Naive thymus-derived CD4-positive, alpha-beta T cell (primary cell): ENCODE results near the gene TNIK. TPM values are rescaled to one million over a fixed set of nuclear protein-coding genes. Genes with fewer than 3 reads are reported as not detected.

Experiments used
- ATAC-seq: fragments of 150-1000 bp; cut with Tn5 transposase; 2 replicates; pipeline ENCODE4 v1.10.0; 2021; ENCODE audit warnings: mild to moderate bottlenecking, moderate library complexity
- CTCF ChIA-PET: fragments of 350-600 bp; sonication (Branson Sonifier 250); formaldehyde crosslinking; loops from one replicate; lab custom pipeline; 2021; ENCODE audit warnings: antibody characterized with exemption; lab: Charles Lee
- POLR2A ChIA-PET: fragments of 350-600 bp; sonication (Branson Sonifier 250); formaldehyde crosslinking; loops from one replicate; lab custom pipeline; 2021; ENCODE audit warnings: antibody characterized with exemption, inconsistent platforms; lab: Charles Lee
- DNase-seq, 9 donors: peaks; one replicate each; pipeline versions ENCODE4 v3.0.0 to v3.0.0-alpha.2; 2020 to 2022; ENCODE audit warnings: mixed read lengths in 1 of 9
- H3K27ac ChIP-seq: one replicate; pipeline ENCODE4 v1.7.0; 2013; ENCODE audit warnings: mild to moderate bottlenecking, low read depth, low read length, moderate library complexity
- H3K27me3 ChIP-seq, 2 donors: one replicate each; pipeline ENCODE4 v1.7.0; 2013; ENCODE audit warnings: low read length in 2 of 2, mild to moderate bottlenecking in 2 of 2, moderate library complexity in 2 of 2; ENCODE audit not compliant: control insufficient read depth in 2 of 2, insufficient read depth in 2 of 2
- H3K36me3 ChIP-seq, 3 experiments: 1 replicate in 2 of 3; 2 replicates in 1 of 3; pipeline ENCODE4 v1.7.0; 2013; ENCODE audit warnings: low read length in 3 of 3, mild to moderate bottlenecking in 3 of 3, moderate library complexity in 1 of 3; ENCODE audit not compliant: insufficient read depth in 3 of 3, control insufficient read depth in 2 of 3
- H3K4me1 ChIP-seq, 2 donors: one replicate each; pipeline ENCODE4 v1.7.0; 2013; ENCODE audit warnings: low read length in 2 of 2, mild to moderate bottlenecking in 2 of 2, moderate library complexity in 1 of 2; ENCODE audit not compliant: control insufficient read depth in 2 of 2, insufficient read depth in 2 of 2
- H3K4me3 ChIP-seq: 2 replicates; pipeline ENCODE4 v1.7.0; 2013; ENCODE audit warnings: mild to moderate bottlenecking, low read length
- H3K9me3 ChIP-seq, 3 experiments: 1 replicate in 2 of 3; 2 replicates in 1 of 3; pipeline ENCODE4 v1.7.0; 2013; ENCODE audit warnings: low read length in 3 of 3; ENCODE audit not compliant: control insufficient read depth in 2 of 3
- H3K27ac Mint-ChIP-seq, 9 donors: one replicate each; pipeline ENCODE4 v1.8.0; 2020 to 2022; ENCODE audit warnings: mixed read lengths in 9 of 9, mild to moderate bottlenecking in 8 of 9, moderate library complexity in 5 of 9, inconsistent platforms in 2 of 9
- H3K27me3 Mint-ChIP-seq, 5 donors: one replicate each; pipeline ENCODE4 v1.8.0; 2021 to 2022; ENCODE audit warnings: mixed read lengths in 5 of 5, mild to moderate bottlenecking in 1 of 5
- H3K36me3 Mint-ChIP-seq, 5 donors: one replicate each; pipeline ENCODE4 v1.8.0; 2020 to 2022; ENCODE audit warnings: mixed read lengths in 5 of 5, mild to moderate bottlenecking in 3 of 5, inconsistent platforms in 1 of 5
- H3K4me1 Mint-ChIP-seq, 7 donors: one replicate each; pipeline ENCODE4 v1.8.0; 2020 to 2022; ENCODE audit warnings: mixed read lengths in 7 of 7, mild to moderate bottlenecking in 3 of 7, inconsistent platforms in 1 of 7
- H3K4me3 Mint-ChIP-seq, 10 donors: one replicate each; pipeline ENCODE4 v1.8.0; 2020 to 2022; ENCODE audit warnings: mild to moderate bottlenecking in 10 of 10, mixed read lengths in 10 of 10, moderate library complexity in 6 of 10, inconsistent platforms in 2 of 10
- H3K9me3 Mint-ChIP-seq, 11 donors: one replicate each; pipeline ENCODE4 v1.8.0; 2020 to 2022; ENCODE audit warnings: mixed read lengths in 11 of 11, mild to moderate bottlenecking in 4 of 11, inconsistent platforms in 1 of 11, moderate library complexity in 1 of 11
- intact Hi-C, 2 donors: fragments of 100-400 bp; cut with micrococcal nuclease; formaldehyde crosslinking; loops; one replicate each; pipeline ENCODE4 v1.15.1; 2023
- polyA plus RNA-seq, 2 donors: library from polyadenylated mRNA; unstranded; fragments of 300-500 nt; fragmentation: Illumina TruSeq; gene quantifications; one replicate each; pipeline ENCODE4 v1.2.3, GENCODE V29; 2021
- total RNA-seq, 6 experiments: library from RNA in 5 of 6; stranded (reverse) in 5 of 6; gene quantifications; 1 replicate in 5 of 6; 2 replicates in 1 of 6; pipeline ENCODE4 v1.2.3 and lab custom pipeline; 2021 to 2026

The TNIK gene
- total and polyA plus RNA-seq, 7 experiments from 2014 or later, result 20.2 to 74.9 (median 66.3) TPM

DNA sequence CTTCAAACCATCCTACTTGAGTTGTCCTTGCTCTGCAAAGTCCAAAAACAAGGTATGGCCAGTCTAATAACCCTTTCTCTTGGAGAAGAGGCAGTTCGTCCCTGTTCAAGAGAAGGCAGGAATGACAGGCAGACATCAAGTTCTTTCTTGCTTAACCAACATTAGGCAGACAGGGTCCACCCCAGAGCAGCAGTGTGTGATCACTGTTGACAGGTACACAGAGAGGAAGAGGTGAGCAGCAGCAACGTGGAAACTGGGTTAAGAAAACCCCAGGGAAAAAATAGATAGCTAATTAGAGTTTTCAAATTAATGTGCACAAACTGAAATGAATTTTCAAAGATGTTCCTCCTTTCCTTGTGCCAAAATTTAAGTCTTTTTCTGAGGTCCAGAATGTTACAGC lies 48.2 kb downstream of the TNIK start:
- Histone ChIP-seq H3K27ac (no peak overlapping the region), H3K4me1 (peaks cover 0 to 19% of the 10 kb centered on the region in 2 donors), H3K4me3 (no peak overlapping the region), H3K9me3 (no peaks in the 10 kb centered on the region), H3K36me3 (no peaks in the 10 kb centered on the region), H3K27me3 (no peaks in the 10 kb centered on the region)
- ChIA-PET CTCF (no interaction called here), POLR2A (interaction anchor here (1.1 kb wide), 2 partner anchors 30 to 124 kb away, joined by 3 read pairs; no protein-coding TSS in a partner anchor)
- DNase-seq, result no peak
- Mint-ChIP-seq H3K4me3 (peak overlapping the region in 3 of 10 donors; percentile 10 to 61 (median 15)), H3K9me3 (peaks cover 0 to 4% (median 0%) of the 10 kb centered on the region in 11 donors), H3K4me1 (peaks cover 26 to 89% (median 76%) of the 10 kb centered on the region in 7 donors), H3K27ac (peak overlapping the region in 4 of 9 donors; percentile 7 to 64 (median 34)), H3K36me3 (peaks cover under 1 to 15% (median 7%) of the 10 kb centered on the region in 5 donors), H3K27me3 (no peaks in the 10 kb centered on the region)
- ATAC-seq, result no peak
- intact Hi-C loops, result loop anchor here in 1 of 2 donors (2.0 kb wide), 1 partner anchor 15 kb away; no protein-coding TSS in a partner anchor

DNA sequence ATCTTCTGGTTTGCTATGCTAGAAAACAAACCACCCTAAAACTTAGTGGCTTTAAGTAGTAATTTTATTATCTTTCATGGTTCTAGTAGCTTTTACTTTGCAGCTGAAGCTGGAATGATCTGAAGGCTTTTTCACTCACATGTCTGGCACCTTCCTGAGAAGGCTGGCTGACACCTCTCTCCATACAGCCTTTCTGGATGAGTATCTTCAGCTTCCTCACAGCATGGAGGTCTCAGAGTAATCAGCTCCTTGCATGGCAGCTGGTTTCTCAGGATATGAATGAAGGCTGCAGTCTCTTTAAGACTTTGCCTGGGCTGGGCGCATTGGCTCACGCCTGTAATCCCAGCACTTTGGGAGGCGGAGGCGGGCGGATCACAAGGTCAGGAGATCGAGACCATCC lies 50.0 kb downstream of the TNIK start:
- Mint-ChIP-seq H3K4me1 (peaks cover 29 to 89% (median 74%) of the 10 kb centered on the region in 7 donors), H3K9me3 (peaks cover 0 to 4% (median 0%) of the 10 kb centered on the region in 11 donors), H3K36me3 (peaks cover 6 to 26% (median 18%) of the 10 kb centered on the region in 5 donors), H3K27ac (peak overlapping the region in 1 of 9 donors; percentile 15), H3K4me3 (peak overlapping the region in 3 of 10 donors; percentile 5 to 20 (median 19)), H3K27me3 (no peaks in the 10 kb centered on the region)
- ChIA-PET CTCF (no interaction called here), POLR2A (no interaction called here)
- ATAC-seq (no peak), DNase-seq (no peak)
- Histone ChIP-seq H3K27ac (no peak overlapping the region), H3K4me1 (peaks cover 0 to 24% of the 10 kb centered on the region in 2 donors), H3K4me3 (no peak overlapping the region), H3K36me3 (no peaks in the 10 kb centered on the region), H3K27me3 (no peaks in the 10 kb centered on the region), H3K9me3 (no peaks in the 10 kb centered on the region)
- intact Hi-C loops, result no loop called here

DNA sequence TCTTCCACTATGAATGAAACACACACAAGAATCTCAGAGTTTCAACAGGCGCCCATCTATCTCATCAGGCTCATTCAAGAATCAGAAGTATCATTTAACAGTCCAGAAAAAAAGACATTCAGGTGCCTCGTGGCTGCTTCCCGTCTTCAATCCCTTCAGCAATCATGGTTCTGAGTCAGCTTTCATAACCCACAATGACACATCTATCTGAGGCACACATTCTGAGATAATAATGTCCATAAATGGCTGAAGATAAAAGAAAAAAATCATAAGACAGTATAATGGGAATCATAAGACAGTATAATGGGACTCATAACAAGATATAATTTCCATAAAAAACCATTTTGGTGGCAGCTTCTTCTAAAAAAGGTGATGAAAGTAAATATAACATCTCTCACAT lies 52.4 kb downstream of the TNIK start:
- Histone ChIP-seq H3K4me3 (no peak overlapping the region), H3K9me3 (no peaks in the 10 kb centered on the region), H3K27me3 (no peaks in the 10 kb centered on the region), H3K27ac (no peak overlapping the region), H3K36me3 (no peaks in the 10 kb centered on the region), H3K4me1 (peaks cover 0 to 9% of the 10 kb centered on the region in 2 donors)
- peaks cover 0 to 4% (median 0%) of the 10 kb centered on the region in 11 donors for H3K9me3 Mint-ChIP-seq
- POLR2A ChIA-PET, result no interaction called here
- H3K27ac Mint-ChIP-seq, result peak overlapping the region in 2 of 9 donors; percentile 1 to 44
- peaks cover 9 to 35% (median 25%) of the 10 kb centered on the region in 5 donors for H3K36me3 Mint-ChIP-seq
- CTCF ChIA-PET, result interaction anchor here (0.5 kb wide), 1 partner anchor 201 kb away, joined by 3 read pairs; no protein-coding TSS in a partner anchor
- peak overlapping the region in 1 of 10 donors; percentile 35 for H3K4me3 Mint-ChIP-seq
- peaks cover 26 to 89% (median 76%) of the 10 kb centered on the region in 7 donors for H3K4me1 Mint-ChIP-seq
- no peak for ATAC-seq
- H3K27me3 Mint-ChIP-seq, result no peaks in the 10 kb centered on the region
- no peak for DNase-seq
- intact Hi-C loops, result no loop called here

DNA sequence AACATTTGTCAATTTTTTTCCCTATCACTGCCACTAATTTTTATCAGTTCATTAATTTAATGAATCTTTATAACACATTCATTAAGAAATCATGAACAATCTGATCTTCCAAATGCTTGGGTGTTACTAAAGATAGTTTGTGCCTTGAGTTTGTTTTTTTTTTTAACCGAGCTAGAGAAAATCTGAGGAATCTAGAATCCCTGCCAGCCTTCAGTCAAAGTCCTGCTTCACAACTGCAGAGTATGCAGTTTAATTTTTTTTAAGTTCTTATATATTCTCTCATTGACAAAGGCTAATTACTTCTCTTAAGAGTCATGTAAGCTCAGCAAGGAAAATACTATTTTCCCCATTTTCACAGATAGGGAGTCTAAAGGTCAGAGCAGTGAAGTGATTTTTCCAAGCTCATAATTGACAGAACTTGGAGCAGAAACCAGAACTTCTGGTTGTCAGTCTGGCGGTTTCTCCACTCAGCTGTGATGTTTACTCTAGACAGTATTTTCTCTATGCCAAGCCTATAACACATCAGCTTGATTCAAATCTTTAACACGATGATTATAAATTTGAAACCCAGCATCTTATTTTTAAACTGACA lies 55.7 kb downstream of the TNIK start:
- intact Hi-C loops, result loop anchor here in 1 of 2 donors (2.0 kb wide), 1 partner anchor 14 kb away; no protein-coding TSS in a partner anchor

DNA sequence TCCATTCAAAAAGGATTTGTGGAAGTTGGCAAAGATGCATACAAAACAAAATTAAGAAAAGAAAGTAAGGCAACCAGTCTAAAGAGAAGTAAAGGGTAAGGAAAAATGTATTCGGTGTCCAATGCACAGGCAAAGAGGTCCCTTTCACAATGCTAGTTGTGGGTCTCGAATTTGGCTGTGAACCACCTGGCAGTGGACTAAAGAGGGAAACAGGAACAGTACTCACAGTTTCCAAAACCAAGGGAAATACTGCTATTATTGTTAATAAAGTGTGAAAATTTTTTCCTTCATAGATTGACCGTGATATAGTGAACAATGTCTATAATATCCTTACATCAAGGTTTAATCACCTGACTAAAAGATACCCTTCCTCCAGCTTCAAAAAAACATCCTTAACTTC lies 57.9 kb downstream of the TNIK start:
- H3K4me3 Mint-ChIP-seq, result no peak overlapping the region
- H3K27me3 ChIP-seq, result no peaks in the 10 kb centered on the region
- H3K36me3 Mint-ChIP-seq, result peaks cover 11 to 36% (median 18%) of the 10 kb centered on the region in 5 donors
- peaks cover 5 to 9% of the 10 kb centered on the region in 2 donors for H3K4me1 ChIP-seq
- intact Hi-C loops, result no loop called here
- POLR2A ChIA-PET, result interaction anchor here (0.6 to 1.0 kb wide), 3 partner anchors 17 to 625 kb away, joined by 3 to 4 read pairs (median 3); no protein-coding TSS in a partner anchor
- no peak for ATAC-seq
- H3K4me3 ChIP-seq, result no peak overlapping the region
- CTCF ChIA-PET, result interaction anchor here (0.7 kb wide), 1 partner anchor 149 kb away, joined by 3 read pairs; no protein-coding TSS in a partner anchor
- DNase-seq, result no peak
- H3K4me1 Mint-ChIP-seq, result peaks cover 12 to 95% (median 82%) of the 10 kb centered on the region in 7 donors
- peaks cover 0 to 4% (median 0%) of the 10 kb centered on the region in 11 donors for H3K9me3 Mint-ChIP-seq
- no peak overlapping the region for H3K27ac ChIP-seq
- no peaks in the 10 kb centered on the region for H3K27me3 Mint-ChIP-seq
- H3K27ac Mint-ChIP-seq, result peak overlapping the region in 1 of 9 donors; percentile 29
- no peaks in the 10 kb centered on the region for H3K36me3 ChIP-seq
- H3K9me3 ChIP-seq, result no peaks in the 10 kb centered on the region

More for the DNA sequence above, 55.7 kb downstream of the TNIK start:
- Mint-ChIP-seq H3K4me3 (no peak overlapping the region), H3K4me1 (peaks cover 18 to 98% (median 83%) of the 10 kb centered on the region in 7 donors), H3K27ac (no peak overlapping the region), H3K36me3 (peaks cover 11 to 42% (median 31%) of the 10 kb centered on the region in 5 donors), H3K9me3 (peaks cover 0 to 4% (median 0%) of the 10 kb centered on the region in 11 donors), H3K27me3 (no peaks in the 10 kb centered on the region)
- ATAC-seq (no peak), DNase-seq (no peak)
- H3K4me3 ChIP-seq, result no peak overlapping the region
- H3K4me1 ChIP-seq, result peaks cover 9% of the 10 kb centered on the region in 2 donors
- no peaks in the 10 kb centered on the region for H3K9me3 ChIP-seq
- no peaks in the 10 kb centered on the region for H3K36me3 ChIP-seq
- CTCF ChIA-PET, result interaction anchor here (0.7 kb wide), 1 partner anchor 43 kb away, joined by 3 read pairs; no protein-coding TSS in a partner anchor
- H3K27me3 ChIP-seq, result no peaks in the 10 kb centered on the region
- no peak overlapping the region for H3K27ac ChIP-seq
- POLR2A ChIA-PET, result no interaction called here

DNA sequence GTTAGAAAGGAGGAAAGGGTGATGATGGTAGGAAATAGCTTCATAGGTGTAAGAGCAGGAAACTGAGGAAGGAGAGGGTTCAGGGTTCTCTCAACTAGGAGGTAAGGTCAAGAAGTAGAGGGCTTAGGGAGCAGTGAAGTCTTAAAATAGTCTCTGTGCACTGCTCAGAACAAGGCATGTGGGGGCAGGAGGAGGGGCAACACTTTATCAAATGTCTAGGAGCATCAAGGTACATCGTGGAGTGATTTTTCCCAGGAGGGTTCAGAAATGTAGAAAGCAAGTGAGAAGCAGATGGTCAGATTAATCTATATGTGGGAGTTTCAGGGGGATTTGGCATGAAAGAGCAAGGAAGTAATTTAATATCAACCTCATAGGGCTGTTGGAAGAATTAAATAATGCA lies 58.8 kb downstream of the TNIK start:
- ATAC-seq, result no peak
- H3K27ac ChIP-seq, result no peak overlapping the region
- H3K27me3 Mint-ChIP-seq, result no peaks in the 10 kb centered on the region
- peaks cover 9 to 95% (median 78%) of the 10 kb centered on the region in 7 donors for H3K4me1 Mint-ChIP-seq
- ChIA-PET CTCF (interaction anchor here (0.7 kb wide), 1 partner anchor 150 kb away, joined by 3 read pairs; no protein-coding TSS in a partner anchor), POLR2A (interaction anchor here (0.6 to 1.1 kb wide), 3 partner anchors 17 to 60 kb away, joined by 3 to 4 read pairs (median 3); no protein-coding TSS in a partner anchor)
- intact Hi-C loops, result loop anchor here in 1 of 2 donors (2.0 kb wide), 1 partner anchor 15 kb away; no protein-coding TSS in a partner anchor
- H3K4me3 Mint-ChIP-seq, result no peak overlapping the region
- no peaks in the 10 kb centered on the region for H3K9me3 ChIP-seq
- H3K36me3 ChIP-seq, result no peaks in the 10 kb centered on the region
- DNase-seq, result no peak
- no peaks in the 10 kb centered on the region for H3K27me3 ChIP-seq
- no peak overlapping the region for H3K4me3 ChIP-seq
- peaks cover 5 to 9% of the 10 kb centered on the region in 2 donors for H3K4me1 ChIP-seq
- H3K36me3 Mint-ChIP-seq, result peaks cover 4 to 32% (median 16%) of the 10 kb centered on the region in 5 donors
- H3K9me3 Mint-ChIP-seq, result no peaks in the 10 kb centered on the region
- peak overlapping the region in 3 of 9 donors; percentile 25 to 83 (median 29) for H3K27ac Mint-ChIP-seq
